Measurements from ENCODE around the gene PSME2. TPM values are rescaled to one million over a fixed set of nuclear protein-coding genes. Genes with fewer than 3 reads are reported as not detected.

PSME2 gene
- total and polyA plus RNA-seq, 2 experiments from 2014 or later, result 54.0 to 259 TPM

- Histone ChIP-seq H4K20me1 (replicated peaks; ENCODE audit: insufficient read depth) (peaks cover 9% of the 10 kb centered on the region), H3K27ac (ENCODE audit: low read depth) (no peak overlapping the region), H3K9me2 (ENCODE audit: insufficient read depth) (no peaks in the 10 kb centered on the region), H3K4me1 (ENCODE audit: insufficient read depth) (peaks cover 25% of the 10 kb centered on the region), H3K27me3 (ENCODE audit: insufficient read depth) (no peaks in the 10 kb centered on the region), H3K36me3 (ENCODE audit: insufficient read depth) (peaks cover 18% of the 10 kb centered on the region; the same call in 1 of the 2 replicates), H3K79me2 (replicated peaks; ENCODE audit: insufficient read depth) (peaks cover 20% of the 10 kb centered on the region), H3F3A (replicated peaks; ENCODE audit: low read depth) (peaks cover 39% of the 10 kb centered on the region), H2AFZ (no peak overlapping the region), H3K4me2 (peak overlapping the region; percentile 95), H3K4me3 (peak overlapping the region; percentile 99)
- Mint-ChIP-seq H3K36me3 (ENCODE audit: low read depth) (peaks cover 49% of the 10 kb centered on the region), H3K4me3 (peak overlapping the region; percentile 99), H3K9me3 (no peaks in the 10 kb centered on the region), H3K27me3 (ENCODE audit: insufficient read depth, low read depth, poor library complexity) (peaks cover 25% of the 10 kb centered on the region), H3K4me1 (peaks cover 38% of the 10 kb centered on the region), H3K27ac (peak overlapping the region; percentile 67; the same call in 1 of the 2 replicates)
- no peak for TF ChIP-seq EZH2 (IDR thresholded peaks at IDR 0.05; ENCODE audit: low read depth, unreplicated experiment)
- no peak for TF ChIP-seq REST (IDR thresholded peaks at IDR 0.05; ENCODE audit: unreplicated experiment)
- no peak for TF ChIP-seq ETS1 (IDR thresholded peaks at IDR 0.05)
- no peak for TF ChIP-seq POLR2AphosphoS5 (IDR thresholded peaks at IDR 0.05; ENCODE audit: low read depth)
- TF ChIP-seq CREB1 (CRISPR knock-in tag; IDR thresholded peaks at IDR 0.05; ENCODE audit: low read depth), result no peak
- TF ChIP-seq JUNB (IDR thresholded peaks at IDR 0.05; ENCODE audit: unreplicated experiment), result no peak
- no peak for TF ChIP-seq EZH2phosphoT487 (IDR thresholded peaks at IDR 0.05; ENCODE audit: unreplicated experiment)
- TF ChIP-seq ZNF331 (CRISPR knock-in tag; IDR thresholded peaks at IDR 0.05; ENCODE audit: low read depth), result no peak
- ATAC-seq (no peak), DNase-seq (ENCODE audit: low spot score) (peak; percentile 38)
Observed at GRCh38 chr14:24139272-24139934, 7.0 kb downstream of the PSME2 start.

GRCh38 chr14:24138396-24139271 is 7.8 kb downstream of the PSME2 start:
- peak overlapping the region; percentile 99 for H3K4me3 Mint-ChIP-seq
- Histone ChIP-seq H3F3A (replicated peaks; ENCODE audit: low read depth) (peaks cover 39% of the 10 kb centered on the region), H3K4me2 (no peak overlapping the region), H3K27ac (ENCODE audit: low read depth) (no peak overlapping the region), H2AFZ (no peak overlapping the region), H3K79me2 (replicated peaks; ENCODE audit: insufficient read depth) (peaks cover 20% of the 10 kb centered on the region), H3K36me3 (ENCODE audit: insufficient read depth) (peaks cover 14% of the 10 kb centered on the region; the same call in 1 of the 2 replicates), H3K27me3 (ENCODE audit: insufficient read depth) (no peaks in the 10 kb centered on the region), H3K4me3 (0 out of 2 replicates have a peak overlapping the region, but pooled peaks have one; percentile 99), H3K9me2 (ENCODE audit: insufficient read depth) (no peaks in the 10 kb centered on the region), H4K20me1 (replicated peaks; ENCODE audit: insufficient read depth) (peaks cover 9% of the 10 kb centered on the region), H3K4me1 (ENCODE audit: insufficient read depth) (peaks cover 25% of the 10 kb centered on the region)
- H3K4me1 Mint-ChIP-seq, result peaks cover 38% of the 10 kb centered on the region
- peaks cover 43% of the 10 kb centered on the region for H3K36me3 Mint-ChIP-seq (ENCODE audit: low read depth)
- peaks cover 25% of the 10 kb centered on the region for H3K27me3 Mint-ChIP-seq (ENCODE audit: insufficient read depth, low read depth, poor library complexity)
- DNase-seq (ENCODE audit: low spot score) (no peak), ATAC-seq (no peak)
- no peaks in the 10 kb centered on the region for H3K9me3 Mint-ChIP-seq
- no peak overlapping the region for H3K27ac Mint-ChIP-seq
- TF ChIP-seq NANOG (IDR thresholded peaks at IDR 0.05; ENCODE audit: borderline replicate concordance), result no peak
- no peak for TF ChIP-seq EZH2 (IDR thresholded peaks at IDR 0.05; ENCODE audit: low read depth, unreplicated experiment)
- TF ChIP-seq REST (IDR thresholded peaks at IDR 0.05; ENCODE audit: unreplicated experiment), result no peak
- no peak for TF ChIP-seq JUNB (IDR thresholded peaks at IDR 0.05; ENCODE audit: unreplicated experiment)
- TF ChIP-seq ZNF114 (CRISPR knock-in tag; IDR thresholded peaks at IDR 0.05), result no peak
